ENCODE measurements around the gene ABI1.

- TF ChIP-seq, protein P1, sequence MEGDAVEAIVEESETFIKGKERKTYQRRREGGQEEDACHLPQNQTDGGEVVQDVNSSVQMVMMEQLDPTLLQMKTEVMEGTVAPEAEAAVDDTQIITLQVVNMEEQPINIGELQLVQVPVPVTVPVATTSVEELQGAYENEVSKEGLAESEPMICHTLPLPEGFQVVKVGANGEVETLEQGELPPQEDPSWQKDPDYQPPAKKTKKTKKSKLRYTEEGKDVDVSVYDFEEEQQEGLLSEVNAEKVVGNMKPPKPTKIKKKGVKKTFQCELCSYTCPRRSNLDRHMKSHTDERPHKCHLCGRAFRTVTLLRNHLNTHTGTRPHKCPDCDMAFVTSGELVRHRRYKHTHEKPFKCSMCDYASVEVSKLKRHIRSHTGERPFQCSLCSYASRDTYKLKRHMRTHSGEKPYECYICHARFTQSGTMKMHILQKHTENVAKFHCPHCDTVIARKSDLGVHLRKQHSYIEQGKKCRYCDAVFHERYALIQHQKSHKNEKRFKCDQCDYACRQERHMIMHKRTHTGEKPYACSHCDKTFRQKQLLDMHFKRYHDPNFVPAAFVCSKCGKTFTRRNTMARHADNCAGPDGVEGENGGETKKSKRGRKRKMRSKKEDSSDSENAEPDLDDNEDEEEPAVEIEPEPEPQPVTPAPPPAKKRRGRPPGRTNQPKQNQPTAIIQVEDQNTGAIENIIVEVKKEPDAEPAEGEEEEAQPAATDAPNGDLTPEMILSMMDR (IDR thresholded peaks at IDR 0.05) = no peak
- TF ChIP-seq POLR2A (IDR thresholded peaks at IDR 0.05) = no peak
These were observed 1.3 kb downstream of the ABI1 start for GRCh38 chr10:26859241-26860101.
